Retinal pigment epithelial cell (primary cell): ENCODE data around the gene PTX4.
A peak's percentile ranks its signal among the peaks of the same experiment; 100 is the strongest.

Experiments used
- DNase-seq: peaks from one replicate; pipeline ENCODE4 v3.0.0-alpha.2; 2010; ENCODE audit warnings: low read depth
- H3K4me3 ChIP-seq: 2 replicates; pipeline ENCODE4 v1.5.1; 2011; ENCODE audit warnings: mild to moderate bottlenecking, low read length, control low read depth, moderate library complexity
- CTCF ChIP-seq: conservative IDR thresholded peaks from 2 replicates; pipeline ENCODE4 v1.5.1; 2011; ENCODE audit warnings: low read depth, low read length, control low read depth, inconsistent platforms

The PTX4 gene

GRCh38 chr16:1492923-1493745, 4.4 kb upstream of the PTX4 start, which contains the start of gene TELO2:
TSS of gene TELO2 (plus strand) at chr16:1493360. CDS start at chr16:1494282, 922 bp downstream.
- H3K4me3 ChIP-seq: peak within 1 kb of the TSS; percentile 75
- no peak for TF ChIP-seq CTCF
- DNase-seq: no peak

- TF ChIP-seq CTCF: no peak
- no peak for DNase-seq
- H3K4me3 ChIP-seq: peak overlapping the region; percentile 75
Measured at GRCh38 chr16:1492082-1492922, 3.6 kb upstream of the PTX4 start.

- TF ChIP-seq CTCF: no peak
- no peak overlapping the region for H3K4me3 ChIP-seq
- no peak for DNase-seq
Measured at GRCh38 chr16:1491327-1491726, 2.6 kb upstream of the PTX4 start.

- DNase-seq: no peak
- TF ChIP-seq CTCF: no peak
- H3K4me3 ChIP-seq: no peak overlapping the region
Measured at GRCh38 chr16:1489077-1489476, 333 bp upstream of the PTX4 start.

- no peak for TF ChIP-seq CTCF
- DNase-seq: no peak
- H3K4me3 ChIP-seq: no peak overlapping the region
Measured at GRCh38 chr16:1488054-1488601, 616 bp downstream of the PTX4 start.

GRCh38 chr16:1487395-1488053, 1.2 kb downstream of the PTX4 start:
- TF ChIP-seq CTCF: no peak
- no peak for DNase-seq
- no peak overlapping the region for H3K4me3 ChIP-seq
